GM12874 (cell line): ENCODE measurements around the gene TNNI2.

ENCODE experiments used
- TF ChIP-seq, protein P1 (sequence below): IDR thresholded peaks from 2 replicates; pipeline ENCODE4 v1.5.1; 2011; ENCODE audit warnings: low read depth, mild to moderate bottlenecking, control low read depth, low read length, moderate library complexity; ENCODE audit not compliant: insufficient read depth

The TNNI2 gene

DNA sequence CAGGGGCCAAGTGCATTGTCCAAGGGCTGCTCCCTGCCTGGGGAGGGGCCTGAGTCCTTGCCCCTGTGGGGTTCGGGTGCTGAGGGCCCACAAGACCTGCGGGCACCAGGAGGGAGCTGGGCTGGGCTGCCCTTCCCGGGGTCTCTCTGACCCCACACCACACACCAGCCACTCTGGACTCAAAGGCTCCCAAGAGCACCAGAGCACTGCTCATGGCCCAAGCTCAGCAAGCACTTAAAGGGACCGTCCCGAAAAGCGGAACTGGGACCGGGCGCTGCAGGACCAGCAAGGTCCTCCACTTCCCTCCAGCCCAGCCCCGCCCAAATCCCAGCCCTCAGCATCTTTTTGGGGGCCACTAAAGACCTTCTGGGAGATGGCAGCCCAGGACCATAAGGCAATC, 19.4 kb downstream of the TNNI2 start:
- TF ChIP-seq, protein P1, sequence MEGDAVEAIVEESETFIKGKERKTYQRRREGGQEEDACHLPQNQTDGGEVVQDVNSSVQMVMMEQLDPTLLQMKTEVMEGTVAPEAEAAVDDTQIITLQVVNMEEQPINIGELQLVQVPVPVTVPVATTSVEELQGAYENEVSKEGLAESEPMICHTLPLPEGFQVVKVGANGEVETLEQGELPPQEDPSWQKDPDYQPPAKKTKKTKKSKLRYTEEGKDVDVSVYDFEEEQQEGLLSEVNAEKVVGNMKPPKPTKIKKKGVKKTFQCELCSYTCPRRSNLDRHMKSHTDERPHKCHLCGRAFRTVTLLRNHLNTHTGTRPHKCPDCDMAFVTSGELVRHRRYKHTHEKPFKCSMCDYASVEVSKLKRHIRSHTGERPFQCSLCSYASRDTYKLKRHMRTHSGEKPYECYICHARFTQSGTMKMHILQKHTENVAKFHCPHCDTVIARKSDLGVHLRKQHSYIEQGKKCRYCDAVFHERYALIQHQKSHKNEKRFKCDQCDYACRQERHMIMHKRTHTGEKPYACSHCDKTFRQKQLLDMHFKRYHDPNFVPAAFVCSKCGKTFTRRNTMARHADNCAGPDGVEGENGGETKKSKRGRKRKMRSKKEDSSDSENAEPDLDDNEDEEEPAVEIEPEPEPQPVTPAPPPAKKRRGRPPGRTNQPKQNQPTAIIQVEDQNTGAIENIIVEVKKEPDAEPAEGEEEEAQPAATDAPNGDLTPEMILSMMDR, result no peak

DNA sequence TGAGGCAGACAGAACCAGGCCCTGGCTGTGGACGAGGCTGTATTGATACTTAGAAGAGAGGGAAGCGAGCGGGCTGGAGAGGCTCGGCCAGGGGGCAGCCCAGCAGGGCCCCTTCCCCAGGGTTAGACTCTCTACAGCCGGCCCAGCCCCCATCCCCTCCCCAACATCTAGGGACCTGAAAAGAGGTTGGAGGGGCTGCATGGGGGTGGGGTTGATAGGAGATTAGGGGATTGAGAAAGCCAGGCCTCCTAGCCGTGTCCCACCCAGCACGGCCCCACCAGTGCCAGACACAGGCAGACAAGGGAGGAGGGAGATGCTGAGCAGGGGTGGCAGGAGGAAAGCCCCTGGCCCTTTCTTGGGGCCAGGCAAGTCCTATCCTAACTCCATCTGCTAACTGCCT, 19.8 kb downstream of the TNNI2 start:
- TF ChIP-seq, protein P1, result no peak

DNA sequence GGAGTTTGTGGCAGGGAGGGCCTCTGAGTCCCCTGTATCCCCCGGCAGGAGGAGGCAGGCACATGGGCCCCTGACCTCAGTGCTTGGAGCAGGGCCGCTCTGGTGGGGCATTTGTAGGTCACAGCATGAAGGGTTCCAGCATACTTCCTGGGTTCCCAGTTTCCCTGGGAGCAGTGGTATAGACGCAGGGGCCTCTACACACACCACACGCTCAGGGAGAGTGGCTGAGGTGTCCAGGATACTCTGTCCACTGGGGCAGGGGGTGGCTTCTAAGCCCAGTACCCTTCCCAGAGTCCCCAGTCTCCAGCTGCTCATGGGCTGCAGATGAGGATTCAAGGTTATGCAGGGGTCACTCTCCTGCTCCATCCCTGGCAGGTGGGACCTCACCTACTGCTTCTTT, 20.2 kb downstream of the TNNI2 start:
- TF ChIP-seq, protein P1, result no peak

DNA sequence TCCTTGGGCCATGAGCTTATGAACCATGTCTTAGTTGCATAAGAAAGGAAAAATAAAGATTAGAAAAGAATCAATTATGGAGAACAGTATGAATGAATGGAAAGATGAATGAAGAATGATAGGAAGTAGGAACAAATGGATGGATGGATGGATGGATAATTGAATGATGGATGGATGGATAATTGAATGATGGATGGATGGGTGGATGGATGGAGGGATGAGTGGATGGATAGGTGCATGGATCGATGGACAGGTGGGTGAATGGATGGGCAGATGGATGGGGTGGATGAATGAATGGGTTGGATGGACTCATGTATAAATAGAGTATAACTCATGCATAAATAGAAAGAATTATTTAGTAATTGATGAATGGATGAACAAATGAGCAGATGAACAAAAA, 21.3 kb downstream of the TNNI2 start:
- TF ChIP-seq, protein P1, result no peak

DNA sequence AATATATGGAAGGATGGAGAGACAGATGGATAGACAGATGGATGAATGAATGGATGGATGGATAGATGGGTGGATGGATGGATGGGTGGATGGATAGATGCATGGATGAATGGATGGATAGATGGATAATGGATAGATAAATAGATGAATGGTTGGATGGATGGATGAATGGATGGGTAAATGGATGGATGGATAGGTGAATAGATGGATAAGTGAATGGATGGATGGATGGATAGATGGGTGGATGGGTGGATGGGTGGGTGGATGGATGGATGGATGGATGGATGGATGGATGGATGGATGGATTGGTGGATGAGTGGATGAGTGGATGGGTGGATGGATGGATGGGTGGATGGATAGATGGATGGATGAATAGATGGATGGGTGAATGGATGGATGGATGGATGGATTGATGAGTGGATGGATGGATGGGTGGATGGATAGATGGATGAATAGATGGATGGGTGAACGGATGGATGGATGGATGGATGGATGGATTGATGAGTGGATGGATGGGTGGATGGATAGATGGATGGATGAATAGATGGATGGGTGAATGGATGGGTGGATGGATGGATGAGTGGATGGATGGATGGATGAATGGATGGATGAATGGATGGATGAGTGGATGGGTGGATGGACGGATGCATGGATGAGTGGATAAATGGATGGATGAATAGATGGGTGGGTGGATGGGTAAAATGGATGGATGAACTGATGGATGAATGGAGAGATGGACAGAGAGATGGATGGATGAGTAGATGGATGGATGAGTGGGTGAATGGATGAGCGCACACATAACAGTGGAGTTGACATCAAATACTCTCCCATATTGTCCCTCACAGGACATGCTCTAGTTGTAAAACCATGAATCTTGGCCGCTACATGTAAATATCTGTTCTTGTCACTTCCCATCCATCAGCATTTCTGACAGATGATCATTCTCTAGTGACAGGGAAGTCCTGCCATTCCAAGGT, 22.9 kb downstream of the TNNI2 start:
- TF ChIP-seq, protein P1, result no peak

DNA sequence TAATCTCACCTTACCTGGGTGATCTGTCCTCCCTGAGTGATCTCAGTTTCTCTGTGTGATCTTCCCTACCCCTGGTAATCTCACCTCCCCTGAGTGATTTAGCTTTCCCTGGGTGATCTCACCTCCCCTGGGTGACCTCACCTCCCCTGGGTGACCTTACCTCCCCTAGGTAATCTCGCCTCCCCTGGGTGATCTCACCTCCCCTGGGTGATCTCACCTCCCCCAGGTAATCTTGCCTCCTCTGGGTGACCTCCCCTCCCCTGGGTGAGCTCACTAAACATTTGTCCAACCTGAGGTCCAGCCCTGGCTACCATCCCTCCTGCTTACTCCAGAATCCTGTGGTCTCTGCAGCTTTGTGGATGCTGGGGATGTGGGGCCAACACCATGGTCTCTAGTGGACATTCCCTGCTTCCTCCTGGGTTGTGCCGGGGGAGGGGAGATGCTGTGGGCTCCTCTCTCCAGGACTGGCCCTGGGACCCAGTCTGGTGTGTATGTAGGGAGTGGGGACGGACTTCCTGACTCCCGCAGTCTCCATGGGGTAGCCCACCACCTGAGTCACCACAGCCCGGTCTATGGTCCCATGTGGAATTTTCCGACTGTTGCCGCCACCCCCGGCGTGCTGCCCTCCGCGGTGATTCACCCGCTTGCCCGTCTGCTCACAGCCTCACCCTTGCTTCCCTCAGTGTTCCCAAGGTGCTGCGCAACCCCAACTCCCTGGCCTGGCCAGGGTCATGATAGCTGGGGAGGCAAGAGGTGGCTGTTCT, 24.0 kb downstream of the TNNI2 start:
- TF ChIP-seq, protein P1, result no peak

DNA sequence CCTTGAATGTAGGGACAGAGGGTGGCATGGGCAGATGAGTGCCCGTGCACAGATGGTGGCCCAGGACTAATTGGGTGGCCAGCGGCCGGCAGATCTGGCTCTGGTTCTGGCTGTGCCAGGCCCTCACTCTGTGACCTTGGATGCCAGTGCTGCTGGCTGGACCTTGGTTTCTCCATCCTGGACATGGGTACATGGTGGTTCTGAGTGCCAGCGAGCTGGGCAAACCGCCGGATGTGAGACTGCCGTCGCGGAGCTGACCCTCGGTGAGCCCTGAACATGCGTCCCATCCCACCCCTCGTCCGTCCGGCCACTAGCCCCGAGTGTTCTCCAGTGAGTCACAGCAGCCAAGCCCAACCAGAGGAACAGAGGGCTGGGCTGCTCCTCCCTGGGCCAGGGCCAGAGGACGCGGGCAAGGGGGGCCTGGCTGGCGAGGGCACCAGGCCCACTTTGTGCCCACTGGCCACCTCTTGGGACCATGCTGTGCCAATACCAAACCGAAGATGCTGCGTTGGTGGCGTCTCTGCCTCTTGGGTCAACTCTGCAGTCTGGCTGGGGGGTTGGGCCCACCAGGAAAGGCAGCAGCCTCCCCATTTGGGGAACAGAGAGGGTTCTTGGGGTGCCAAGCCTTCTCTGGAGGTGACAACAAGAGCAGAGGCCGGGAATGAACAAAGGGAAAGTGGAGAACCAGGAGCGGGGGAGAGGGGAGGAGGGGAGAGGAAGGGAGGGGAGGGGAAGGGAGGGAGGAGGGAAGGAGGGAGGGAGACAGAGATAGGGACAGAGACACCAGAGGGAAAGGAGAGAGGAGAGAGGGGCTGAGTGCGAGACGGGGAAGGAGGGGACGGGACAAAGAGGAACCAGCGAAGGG, 24.8 kb downstream of the TNNI2 start:
- TF ChIP-seq, protein P1, result no peak
